Measurements from ENCODE around the gene IL3. TPM values are rescaled to one million over a fixed set of nuclear protein-coding genes. Genes with fewer than 3 reads are reported as not detected.

Gene IL3, protein sequence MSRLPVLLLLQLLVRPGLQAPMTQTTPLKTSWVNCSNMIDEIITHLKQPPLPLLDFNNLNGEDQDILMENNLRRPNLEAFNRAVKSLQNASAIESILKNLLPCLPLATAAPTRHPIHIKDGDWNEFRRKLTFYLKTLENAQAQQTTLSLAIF
- not detected in 2 replicates for total RNA-seq

DNA sequence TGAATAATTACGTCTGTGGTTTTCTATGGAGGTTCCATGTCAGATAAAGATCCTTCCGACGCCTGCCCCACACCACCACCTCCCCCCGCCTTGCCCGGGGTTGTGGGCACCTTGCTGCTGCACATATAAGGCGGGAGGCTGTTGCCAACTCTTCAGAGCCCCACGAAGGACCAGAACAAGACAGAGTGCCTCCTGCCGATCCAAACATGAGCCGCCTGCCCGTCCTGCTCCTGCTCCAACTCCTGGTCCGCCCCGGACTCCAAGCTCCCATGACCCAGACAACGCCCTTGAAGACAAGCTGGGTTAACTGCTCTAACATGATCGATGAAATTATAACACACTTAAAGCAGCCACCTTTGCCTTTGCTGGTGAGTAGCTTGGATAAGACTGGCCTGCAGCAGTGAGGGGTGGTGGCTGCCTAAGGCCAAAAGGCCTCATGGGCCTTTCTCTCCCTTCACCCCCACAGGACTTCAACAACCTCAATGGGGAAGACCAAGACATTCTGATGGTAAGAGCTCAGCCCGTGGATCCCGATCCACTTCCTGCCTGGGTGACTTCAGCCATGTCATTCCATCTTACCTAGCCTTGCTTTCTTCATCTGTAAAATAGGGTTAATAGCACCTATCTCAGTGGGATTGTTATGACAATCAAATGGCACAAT lies at the start of gene IL3:
Gene IL3, plus strand, starts transcription at position 155 of the 661 bp plus-strand sequence. Its CDS starts 52 bp downstream, at position 207.

GRCh38 chr5:132011622-132012343 lies 48.7 kb upstream of the IL3 start, which contains the start of gene ACSL6:
Gene ACSL6, minus strand, starts transcription at chr5:132011658. Its CDS starts 105 bp downstream, at chr5:132011553.

GRCh38 chr5:132073231-132074013 lies 13.0 kb downstream of the IL3 start, which contains the start of gene CSF2:
Gene CSF2, plus strand, starts transcription at chr5:132073789. Its CDS starts 35 bp downstream, at chr5:132073824.

Other genes starting within 250 kb of the IL3 start
- 0.12 TPM in 1 of 2 replicates, not detected in the other for gene MEIKIN, start 115.0 kb upstream of the IL3 start, total RNA-seq
- not detected in 2 replicates for gene ACSL6, start 49.0 kb upstream of the IL3 start, total RNA-seq
- gene CSF2, start 13.1 kb downstream of the IL3 start, total RNA-seq: not detected in 2 replicates
- 72.7 and 74.6 TPM in 2 replicates for gene P4HA2, start 167.2 kb downstream of the IL3 start, total RNA-seq
- gene PDLIM4, start 197.0 kb downstream of the IL3 start, total RNA-seq: 18.8 and 43.8 TPM in 2 replicates
- 2.1 and 3.7 TPM in 2 replicates for gene SLC22A4, start 233.7 kb downstream of the IL3 start, total RNA-seq

All from cardiac ventricle fibroblast (primary cell).